Neural cell (in vitro differentiated cells): ENCODE data around the gene ZNF385C.
A peak's percentile ranks its signal among the peaks of the same experiment; 100 is the strongest.

Experiments
- EZH2 ChIP-seq: fragments of 200-600, 300-800 bp; shearing (Covaris generic), sonication (generic); IDR thresholded peaks from 2 replicates; pipeline ENCODE4 v1.6.1; 2014; ENCODE audit warnings: antibody characterized with exemption, low read length, borderline replicate concordance, mild to moderate bottlenecking; ENCODE audit not compliant: insufficient read depth, poor library complexity, severe bottlenecking
- MXI1 ChIP-seq: fragments of 450-650 bp; conservative IDR thresholded peaks from 2 replicates; pipeline ENCODE4 v1.6.1; 2014; ENCODE audit warnings: antibody characterized with exemption, mild to moderate bottlenecking; ENCODE audit not compliant: poor library complexity, severe bottlenecking
- POLR2AphosphoS5 ChIP-seq: IDR thresholded peaks from 2 replicates; pipeline ENCODE4 v1.6.1; 2012
- RAD21 ChIP-seq: fragments of 450-650 bp; conservative IDR thresholded peaks from 2 replicates; pipeline ENCODE4 v1.6.1; 2014; ENCODE audit warnings: antibody characterized with exemption, mild to moderate bottlenecking, moderate library complexity
- REST ChIP-seq: IDR thresholded peaks from 2 replicates; pipeline ENCODE4 v1.6.1; 2012; ENCODE audit warnings: borderline replicate concordance
- TAF1 ChIP-seq: IDR thresholded peaks from 2 replicates; pipeline ENCODE4 v1.6.1; 2012; ENCODE audit warnings: low read depth
- TF ChIP-seq, protein P1 (sequence below): fragments of 450-650 bp; IDR thresholded peaks from 2 replicates; pipeline ENCODE4 v1.5.1; 2014; ENCODE audit warnings: antibody characterized with exemption, mild to moderate bottlenecking, moderate library complexity; ENCODE audit not compliant: poor library complexity, severe bottlenecking

DNA sequence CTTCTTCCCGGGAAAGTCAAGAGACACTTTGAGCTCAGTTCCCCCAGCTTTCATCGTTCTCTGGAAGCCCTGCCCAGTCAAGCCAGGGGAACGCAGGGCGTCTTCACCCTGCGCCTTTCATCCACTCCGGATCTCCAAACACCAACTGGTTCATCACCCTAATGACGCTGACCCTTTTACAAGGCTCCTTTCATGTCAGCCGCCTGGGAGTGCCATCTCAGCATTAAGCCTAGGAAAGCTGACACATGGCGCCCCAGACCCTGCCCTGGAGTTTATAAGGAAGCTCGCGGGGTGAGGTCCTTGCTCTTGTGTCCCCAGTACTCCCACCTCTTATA is 80.4 kb downstream of the ZNF385C start:
- no peak for TF ChIP-seq POLR2AphosphoS5
- TF ChIP-seq, protein P1, sequence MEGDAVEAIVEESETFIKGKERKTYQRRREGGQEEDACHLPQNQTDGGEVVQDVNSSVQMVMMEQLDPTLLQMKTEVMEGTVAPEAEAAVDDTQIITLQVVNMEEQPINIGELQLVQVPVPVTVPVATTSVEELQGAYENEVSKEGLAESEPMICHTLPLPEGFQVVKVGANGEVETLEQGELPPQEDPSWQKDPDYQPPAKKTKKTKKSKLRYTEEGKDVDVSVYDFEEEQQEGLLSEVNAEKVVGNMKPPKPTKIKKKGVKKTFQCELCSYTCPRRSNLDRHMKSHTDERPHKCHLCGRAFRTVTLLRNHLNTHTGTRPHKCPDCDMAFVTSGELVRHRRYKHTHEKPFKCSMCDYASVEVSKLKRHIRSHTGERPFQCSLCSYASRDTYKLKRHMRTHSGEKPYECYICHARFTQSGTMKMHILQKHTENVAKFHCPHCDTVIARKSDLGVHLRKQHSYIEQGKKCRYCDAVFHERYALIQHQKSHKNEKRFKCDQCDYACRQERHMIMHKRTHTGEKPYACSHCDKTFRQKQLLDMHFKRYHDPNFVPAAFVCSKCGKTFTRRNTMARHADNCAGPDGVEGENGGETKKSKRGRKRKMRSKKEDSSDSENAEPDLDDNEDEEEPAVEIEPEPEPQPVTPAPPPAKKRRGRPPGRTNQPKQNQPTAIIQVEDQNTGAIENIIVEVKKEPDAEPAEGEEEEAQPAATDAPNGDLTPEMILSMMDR: no peak
- TF ChIP-seq RAD21: no peak
- peak; percentile 45 for TF ChIP-seq MXI1
- TF ChIP-seq EZH2: no peak
- no peak for TF ChIP-seq TAF1
- TF ChIP-seq REST: peak; percentile 36
